ENCODE results near the gene ARHGAP24.
A peak's percentile ranks its signal among the peaks of the same experiment; 100 is the strongest.

ARHGAP24 gene

GRCh38 chr4:85867271-85867670, 392.3 kb downstream of the ARHGAP24 start:
- H3K79me2 ChIP-seq (ENCODE audit: control insufficient read depth, insufficient read depth, low read length) = no peaks in the 10 kb centered on the region
- no peak overlapping the region for H3K56ac ChIP-seq (ENCODE audit: low read length)
- H4K5ac ChIP-seq (ENCODE audit: low read length) = no peak overlapping the region
- H3K27me3 ChIP-seq (ENCODE audit: insufficient read depth, low read length, poor library complexity) = no peaks in the 10 kb centered on the region
- H3K18ac ChIP-seq (ENCODE audit: low read length) = no peak overlapping the region
- H3K23ac ChIP-seq (ENCODE audit: low read length) = no peak overlapping the region
- H3K4me2 ChIP-seq (ENCODE audit: low read length) = no peak overlapping the region
- peaks cover 3% of the 10 kb centered on the region for H3K4me1 ChIP-seq (ENCODE audit: control insufficient read depth, low read depth, low read length)
- no peak overlapping the region for H3K9ac ChIP-seq (ENCODE audit: low read length)
- no peak overlapping the region for H3K4me3 ChIP-seq (ENCODE audit: low read length)
- H3K27ac ChIP-seq (ENCODE audit: low read depth, low read length) = no peak overlapping the region
- H2BK15ac ChIP-seq (replicated peaks; ENCODE audit: low read depth) = no peak overlapping the region
- no CpG with 5 or more reads among the region's 1 CpG for WGBS (ENCODE audit: extremely low coverage, insufficient coverage, low lambda C conversion rate)
- no peaks in the 10 kb centered on the region for H3K79me1 ChIP-seq (ENCODE audit: low read length)
- no peak overlapping the region for H2AK5ac ChIP-seq (ENCODE audit: low read length)
- H2BK120ac ChIP-seq (ENCODE audit: low read depth, low read length) = no peak overlapping the region
- H3K4ac ChIP-seq (ENCODE audit: low read depth, low read length) = no peak overlapping the region
- no peak for DNase-seq
- H4K8ac ChIP-seq (ENCODE audit: low read depth, low read length) = no peak overlapping the region
- no peaks in the 10 kb centered on the region for H3K36me3 ChIP-seq (ENCODE audit: control insufficient read depth, insufficient read depth, low read length)
- H2BK5ac ChIP-seq (ENCODE audit: low read length) = no peak overlapping the region

- no peak overlapping the region for H3K4me3 ChIP-seq (ENCODE audit: low read length)
Observed at GRCh38 chr4:85869181-85869580, 394.2 kb downstream of the ARHGAP24 start.

GRCh38 chr4:85870298-85871083, 395.5 kb downstream of the ARHGAP24 start:
- no peak for DNase-seq
- H3K18ac ChIP-seq (ENCODE audit: low read length) = no peak overlapping the region
- no peak overlapping the region for H3K4me2 ChIP-seq (ENCODE audit: low read length)
- H3K4me3 ChIP-seq (ENCODE audit: low read length) = no peak overlapping the region
- no peaks in the 10 kb centered on the region for H3K79me2 ChIP-seq (ENCODE audit: control insufficient read depth, insufficient read depth, low read length)
- H3K36me3 ChIP-seq (ENCODE audit: control insufficient read depth, insufficient read depth, low read length) = no peaks in the 10 kb centered on the region
- no peak overlapping the region for H4K5ac ChIP-seq (ENCODE audit: low read length)
- H3K56ac ChIP-seq (ENCODE audit: low read length) = no peak overlapping the region
- H2BK5ac ChIP-seq (ENCODE audit: low read length) = no peak overlapping the region
- H3K23ac ChIP-seq (ENCODE audit: low read length) = no peak overlapping the region
- no peak overlapping the region for H3K9ac ChIP-seq (ENCODE audit: low read length)
- H3K79me1 ChIP-seq (ENCODE audit: low read length) = no peaks in the 10 kb centered on the region
- no peak overlapping the region for H4K8ac ChIP-seq (ENCODE audit: low read depth, low read length)
- no peaks in the 10 kb centered on the region for H3K27me3 ChIP-seq (ENCODE audit: insufficient read depth, low read length, poor library complexity)
- H2AK5ac ChIP-seq (ENCODE audit: low read length) = no peak overlapping the region
- no peak overlapping the region for H2BK120ac ChIP-seq (ENCODE audit: low read depth, low read length)
- H3K27ac ChIP-seq (ENCODE audit: low read depth, low read length) = no peak overlapping the region
- no peak overlapping the region for H3K4ac ChIP-seq (ENCODE audit: low read depth, low read length)
- no CpG with 5 or more reads among the region's 2 CpGs for WGBS (ENCODE audit: extremely low coverage, insufficient coverage, low lambda C conversion rate)
- H2BK15ac ChIP-seq (replicated peaks; ENCODE audit: low read depth) = no peak overlapping the region
- H3K4me1 ChIP-seq (ENCODE audit: control insufficient read depth, low read depth, low read length) = peaks cover 3% of the 10 kb centered on the region

More at GRCh38 chr4:85869181-85869580, 394.2 kb downstream of the ARHGAP24 start:
- no peak overlapping the region for H3K4ac ChIP-seq (ENCODE audit: low read depth, low read length)
- H2BK5ac ChIP-seq (ENCODE audit: low read length) = no peak overlapping the region
- no peaks in the 10 kb centered on the region for H3K27me3 ChIP-seq (ENCODE audit: insufficient read depth, low read length, poor library complexity)
- H3K4me2 ChIP-seq (ENCODE audit: low read length) = no peak overlapping the region
- H2BK15ac ChIP-seq (replicated peaks; ENCODE audit: low read depth) = no peak overlapping the region
- peaks cover 3% of the 10 kb centered on the region for H3K4me1 ChIP-seq (ENCODE audit: control insufficient read depth, low read depth, low read length)
- H3K27ac ChIP-seq (ENCODE audit: low read depth, low read length) = no peak overlapping the region
- no peak overlapping the region for H3K56ac ChIP-seq (ENCODE audit: low read length)
- H2AK5ac ChIP-seq (ENCODE audit: low read length) = no peak overlapping the region
- H3K79me1 ChIP-seq (ENCODE audit: low read length) = no peaks in the 10 kb centered on the region
- no peak overlapping the region for H4K8ac ChIP-seq (ENCODE audit: low read depth, low read length)
- H3K23ac ChIP-seq (ENCODE audit: low read length) = no peak overlapping the region
- no peak overlapping the region for H4K5ac ChIP-seq (ENCODE audit: low read length)
- H3K79me2 ChIP-seq (ENCODE audit: control insufficient read depth, insufficient read depth, low read length) = no peaks in the 10 kb centered on the region
- H2BK120ac ChIP-seq (ENCODE audit: low read depth, low read length) = no peak overlapping the region
- no peaks in the 10 kb centered on the region for H3K36me3 ChIP-seq (ENCODE audit: control insufficient read depth, insufficient read depth, low read length)
- no peak overlapping the region for H3K9ac ChIP-seq (ENCODE audit: low read length)
- peak; percentile 24 for DNase-seq
- no peak overlapping the region for H3K18ac ChIP-seq (ENCODE audit: low read length)
- no CpG with 5 or more reads among the region's 5 CpGs for WGBS (ENCODE audit: extremely low coverage, insufficient coverage, low lambda C conversion rate)

- Histone ChIP-seq H3K36me3 (ENCODE audit: control insufficient read depth, insufficient read depth, low read length) (no peaks in the 10 kb centered on the region), H3K4ac (ENCODE audit: low read depth, low read length) (no peak overlapping the region), H3K18ac (ENCODE audit: low read length) (no peak overlapping the region), H3K27ac (ENCODE audit: low read depth, low read length) (no peak overlapping the region), H4K8ac (ENCODE audit: low read depth, low read length) (no peak overlapping the region), H3K4me2 (ENCODE audit: low read length) (no peak overlapping the region), H3K4me3 (ENCODE audit: low read length) (no peak overlapping the region), H2BK15ac (replicated peaks; ENCODE audit: low read depth) (no peak overlapping the region), H3K79me2 (ENCODE audit: control insufficient read depth, insufficient read depth, low read length) (no peaks in the 10 kb centered on the region), H3K27me3 (ENCODE audit: insufficient read depth, low read length, poor library complexity) (no peaks in the 10 kb centered on the region), H2AK5ac (ENCODE audit: low read length) (no peak overlapping the region), H2BK120ac (ENCODE audit: low read depth, low read length) (no peak overlapping the region), H3K9ac (ENCODE audit: low read length) (no peak overlapping the region), H4K5ac (ENCODE audit: low read length) (no peak overlapping the region), H3K79me1 (ENCODE audit: low read length) (no peaks in the 10 kb centered on the region), H2BK5ac (ENCODE audit: low read length) (no peak overlapping the region), H3K4me1 (ENCODE audit: control insufficient read depth, low read depth, low read length) (peaks cover 5% of the 10 kb centered on the region), H3K56ac (ENCODE audit: low read length) (no peak overlapping the region), H3K23ac (ENCODE audit: low read length) (no peak overlapping the region)
- WGBS (ENCODE audit: extremely low coverage, insufficient coverage, low lambda C conversion rate) = no CpG with 5 or more reads among the region's 1 CpG
- DNase-seq = no peak
Observed at GRCh38 chr4:85873566-85873965, 398.6 kb downstream of the ARHGAP24 start.

GRCh38 chr4:85879518-85879917, 404.6 kb downstream of the ARHGAP24 start:
- no peak overlapping the region for H2AK5ac ChIP-seq (ENCODE audit: low read length)
- H4K5ac ChIP-seq (ENCODE audit: low read length) = no peak overlapping the region
- no peak overlapping the region for H2BK5ac ChIP-seq (ENCODE audit: low read length)
- DNase-seq = no peak
- H4K8ac ChIP-seq (ENCODE audit: low read depth, low read length) = no peak overlapping the region
- H2BK120ac ChIP-seq (ENCODE audit: low read depth, low read length) = no peak overlapping the region
- H2BK15ac ChIP-seq (replicated peaks; ENCODE audit: low read depth) = no peak overlapping the region
- peaks cover 10% of the 10 kb centered on the region for H3K4me1 ChIP-seq (ENCODE audit: control insufficient read depth, low read depth, low read length)
- no peak overlapping the region for H3K9ac ChIP-seq (ENCODE audit: low read length)
- no peak overlapping the region for H3K27ac ChIP-seq (ENCODE audit: low read depth, low read length)
- WGBS (ENCODE audit: extremely low coverage, insufficient coverage, low lambda C conversion rate) = no CpG with 5 or more reads among the region's 3 CpGs
- no peak overlapping the region for H3K4me2 ChIP-seq (ENCODE audit: low read length)
- no peaks in the 10 kb centered on the region for H3K79me2 ChIP-seq (ENCODE audit: control insufficient read depth, insufficient read depth, low read length)
- H3K18ac ChIP-seq (ENCODE audit: low read length) = no peak overlapping the region
- H3K27me3 ChIP-seq (ENCODE audit: insufficient read depth, low read length, poor library complexity) = no peaks in the 10 kb centered on the region
- H3K56ac ChIP-seq (ENCODE audit: low read length) = peak overlapping the region; percentile 37
- H3K4ac ChIP-seq (ENCODE audit: low read depth, low read length) = no peak overlapping the region
- H3K79me1 ChIP-seq (ENCODE audit: low read length) = no peaks in the 10 kb centered on the region
- H3K36me3 ChIP-seq (ENCODE audit: control insufficient read depth, insufficient read depth, low read length) = no peaks in the 10 kb centered on the region
- H3K23ac ChIP-seq (ENCODE audit: low read length) = no peak overlapping the region
- H3K4me3 ChIP-seq (ENCODE audit: low read length) = no peak overlapping the region

GRCh38 chr4:85883180-85883579, 408.2 kb downstream of the ARHGAP24 start:
- peak overlapping the region; percentile 94 for H2BK5ac ChIP-seq (ENCODE audit: low read length)
- no peak overlapping the region for H3K4me3 ChIP-seq (ENCODE audit: low read length)
- H2BK15ac ChIP-seq (replicated peaks; ENCODE audit: low read depth) = peak overlapping the region; percentile 88
- DNase-seq = peak; percentile 7
- H3K23ac ChIP-seq (ENCODE audit: low read length) = peak overlapping the region; percentile 25
- H4K8ac ChIP-seq (ENCODE audit: low read depth, low read length) = no peak overlapping the region
- H3K4me1 ChIP-seq (ENCODE audit: control insufficient read depth, low read depth, low read length) = peaks cover 8% of the 10 kb centered on the region
- H3K79me2 ChIP-seq (ENCODE audit: control insufficient read depth, insufficient read depth, low read length) = no peaks in the 10 kb centered on the region
- H3K27ac ChIP-seq (ENCODE audit: low read depth, low read length) = peak overlapping the region; percentile 72
- H2AK5ac ChIP-seq (ENCODE audit: low read length) = peak overlapping the region; percentile 76
- H2BK120ac ChIP-seq (ENCODE audit: low read depth, low read length) = peak overlapping the region; percentile 23
- peak overlapping the region; percentile 10 for H3K9ac ChIP-seq (ENCODE audit: low read length)
- no peak overlapping the region for H4K5ac ChIP-seq (ENCODE audit: low read length)
- peak overlapping the region; percentile 76 for H3K56ac ChIP-seq (ENCODE audit: low read length)
- no peaks in the 10 kb centered on the region for H3K27me3 ChIP-seq (ENCODE audit: insufficient read depth, low read length, poor library complexity)
- peak overlapping the region; percentile 94 for H3K4ac ChIP-seq (ENCODE audit: low read depth, low read length)
- H3K18ac ChIP-seq (ENCODE audit: low read length) = peak overlapping the region; percentile 86
- no CpG with 5 or more reads among the region's 1 CpG for WGBS (ENCODE audit: extremely low coverage, insufficient coverage, low lambda C conversion rate)
- no peak overlapping the region for H3K4me2 ChIP-seq (ENCODE audit: low read length)
- no peaks in the 10 kb centered on the region for H3K36me3 ChIP-seq (ENCODE audit: control insufficient read depth, insufficient read depth, low read length)
- H3K79me1 ChIP-seq (ENCODE audit: low read length) = no peaks in the 10 kb centered on the region

Data from mesendoderm (in vitro differentiated cells).